Loucy (cell line): ENCODE data around the gene ADGRD1.

Source experiments
- H2AFZ ChIP-seq: fragments of 200-600 bp; sonication (generic); 2 replicates; pipeline ENCODE4 v1.6.0; 2016; ENCODE audit warnings: antibody characterized with exemption, mild to moderate bottlenecking, low read length, moderate library complexity
- H3F3A ChIP-seq: fragments of 200-600 bp; 2 replicates; pipeline ENCODE4 v1.6.0; 2016; ENCODE audit warnings: antibody characterized with exemption, low read depth, mild to moderate bottlenecking
- H3K27me3 ChIP-seq: fragments of 200-600 bp; sonication (generic); 2 replicates; pipeline ENCODE4 v1.6.1; 2014; ENCODE audit warnings: low read length, mild to moderate bottlenecking; ENCODE audit not compliant: insufficient read depth, poor library complexity, severe bottlenecking
- H3K36me3 ChIP-seq: fragments of 200-600 bp; sonication (generic); 2 replicates; pipeline ENCODE4 v1.6.1; 2016; ENCODE audit warnings: low read length; ENCODE audit not compliant: insufficient read depth
- H3K4me1 ChIP-seq: fragments of 200-600 bp; sonication (generic); 2 replicates; pipeline ENCODE4 v1.5.1; 2014; ENCODE audit warnings: low read length, mild to moderate bottlenecking; ENCODE audit not compliant: insufficient read depth, poor library complexity, severe bottlenecking
- H3K4me2 ChIP-seq: fragments of 200-600 bp; sonication (generic); 2 replicates; pipeline ENCODE4 v1.6.0; 2014; ENCODE audit warnings: antibody characterized with exemption, low read length, low read depth, mild to moderate bottlenecking; ENCODE audit not compliant: poor library complexity, severe bottlenecking
- H3K4me3 ChIP-seq: fragments of 200-600 bp; sonication (generic); 2 replicates; pipeline ENCODE4 v1.5.1; 2014; ENCODE audit warnings: low read length, mild to moderate bottlenecking, mixed read lengths; ENCODE audit not compliant: poor library complexity, severe bottlenecking
- H3K79me2 ChIP-seq: fragments of 200-600 bp; sonication (generic); 2 replicates; pipeline ENCODE4 v1.6.1; 2014; ENCODE audit warnings: low read length; ENCODE audit not compliant: insufficient read depth
- H3K9ac ChIP-seq: fragments of 200-600 bp; sonication (generic); 2 replicates; pipeline ENCODE4 v1.6.0; 2014; ENCODE audit warnings: mild to moderate bottlenecking, low read depth, low read length, moderate library complexity; ENCODE audit not compliant: poor library complexity, severe bottlenecking
- H3K9me2 ChIP-seq: fragments of 200-600 bp; sonication (generic); replicated peaks from 2 replicates; pipeline ENCODE4 v1.6.1; 2016; ENCODE audit warnings: low read depth, low read length, mixed read lengths
- H3K9me3 ChIP-seq: fragments of 200-600 bp; sonication (generic); 2 replicates; pipeline ENCODE4 v1.6.1; 2014; ENCODE audit warnings: mild to moderate bottlenecking, antibody characterized with exemption, low read length, low read depth; ENCODE audit not compliant: insufficient read depth
- H4K20me1 ChIP-seq: fragments of 200-600 bp; sonication (generic); 2 replicates; pipeline ENCODE4 v1.6.0; 2014; ENCODE audit warnings: antibody characterized with exemption, low read length, mild to moderate bottlenecking; ENCODE audit not compliant: insufficient read depth, poor library complexity, severe bottlenecking
- CTCF ChIP-seq: fragments of 200-600 bp; sonication (generic); conservative IDR thresholded peaks from 2 replicates; pipeline ENCODE4 v1.5.1; 2014; ENCODE audit warnings: mild to moderate bottlenecking, antibody characterized with exemption, low read length
- EZH2phosphoT487 ChIP-seq: fragments of 200-600 bp; IDR thresholded peaks from 2 replicates; pipeline ENCODE4 v1.6.1; 2018; ENCODE audit warnings: antibody characterized with exemption, mild to moderate bottlenecking, moderate library complexity, borderline replicate concordance

Gene ADGRD1

DNA sequence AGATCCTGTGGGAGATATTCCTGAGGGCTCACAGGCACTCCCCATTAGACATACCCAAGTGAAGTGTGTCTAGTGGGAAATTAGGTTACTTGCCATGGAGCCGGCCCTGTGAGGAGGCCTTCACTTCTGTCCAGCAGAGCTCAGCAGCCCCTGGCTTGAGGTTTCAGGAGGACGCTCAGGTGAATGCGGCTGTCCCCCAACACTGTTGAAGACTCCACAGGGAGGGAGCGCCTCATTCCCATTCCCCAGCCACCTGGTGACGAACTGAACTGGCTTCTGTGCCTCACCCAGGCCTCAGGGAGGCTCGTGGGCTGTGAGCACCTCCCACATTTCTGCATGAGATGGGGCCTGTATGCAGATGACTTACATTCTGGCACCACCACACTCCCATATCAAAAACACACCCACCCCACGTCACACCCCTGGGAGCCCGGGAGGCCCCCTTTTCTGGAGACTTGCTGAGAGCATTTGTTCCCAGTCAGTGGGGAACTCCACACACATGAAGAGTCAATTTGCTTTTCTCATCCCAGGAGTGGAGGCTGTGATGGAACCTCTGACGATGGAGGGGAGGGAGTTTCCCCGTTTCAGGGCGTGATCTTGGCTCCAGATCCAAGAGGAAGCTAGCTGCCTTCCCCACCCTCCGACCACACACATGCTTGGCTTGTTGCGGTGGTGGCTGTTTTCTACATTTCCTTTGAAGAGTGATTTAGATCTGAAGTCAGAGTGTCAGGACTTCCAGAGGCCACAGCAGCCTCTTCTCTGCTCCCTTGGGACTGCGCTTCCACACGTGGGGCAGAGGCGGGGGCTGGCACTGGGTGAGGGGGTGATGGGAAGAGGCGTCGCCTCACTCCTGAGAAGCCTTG is 120.7 kb downstream of the ADGRD1 start:
- Histone ChIP-seq H3K4me1 (no peaks in the 10 kb centered on the region), H3K9me2 (no peaks in the 10 kb centered on the region), H3K4me3 (no peak overlapping the region), H2AFZ (no peak overlapping the region), H3K36me3 (no peaks in the 10 kb centered on the region), H3K79me2 (no peaks in the 10 kb centered on the region), H3K9me3 (no peaks in the 10 kb centered on the region; the same call in 1 of the 2 replicates), H3K4me2 (no peak overlapping the region), H3K27me3 (no peaks in the 10 kb centered on the region), H4K20me1 (no peaks in the 10 kb centered on the region), H3F3A (no peaks in the 10 kb centered on the region), H3K9ac (no peak overlapping the region)
- no peak for TF ChIP-seq EZH2phosphoT487
- TF ChIP-seq CTCF: no peak

DNA sequence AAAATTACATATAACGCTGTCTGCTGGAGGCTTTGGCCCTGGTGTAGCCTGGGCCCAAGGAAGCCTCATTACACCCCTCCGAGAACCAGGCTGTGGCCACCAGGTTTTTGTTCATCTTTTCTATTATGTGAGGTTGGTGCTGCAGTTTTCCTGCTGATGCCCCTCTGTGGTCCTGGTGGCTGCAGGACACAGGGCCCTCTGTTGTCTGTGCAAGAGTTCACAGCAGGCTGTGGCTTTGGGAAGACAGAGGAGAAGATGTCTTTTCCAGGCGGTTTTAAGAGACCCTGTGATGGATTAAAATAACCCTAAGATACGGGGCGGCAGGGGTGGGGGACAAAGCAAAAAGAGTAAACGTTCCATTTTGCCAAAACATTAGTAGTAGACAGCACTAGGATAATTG is 121.5 kb downstream of the ADGRD1 start:
- Histone ChIP-seq H3K27me3 (no peaks in the 10 kb centered on the region), H3K4me2 (no peak overlapping the region), H3K4me1 (no peaks in the 10 kb centered on the region), H3K9me3 (no peaks in the 10 kb centered on the region; the same call in 1 of the 2 replicates), H3F3A (no peaks in the 10 kb centered on the region), H4K20me1 (no peaks in the 10 kb centered on the region), H3K9me2 (no peaks in the 10 kb centered on the region), H3K9ac (no peak overlapping the region), H2AFZ (no peak overlapping the region), H3K4me3 (no peak overlapping the region), H3K79me2 (no peaks in the 10 kb centered on the region), H3K36me3 (no peaks in the 10 kb centered on the region)
- TF ChIP-seq CTCF: no peak
- TF ChIP-seq EZH2phosphoT487: no peak

DNA sequence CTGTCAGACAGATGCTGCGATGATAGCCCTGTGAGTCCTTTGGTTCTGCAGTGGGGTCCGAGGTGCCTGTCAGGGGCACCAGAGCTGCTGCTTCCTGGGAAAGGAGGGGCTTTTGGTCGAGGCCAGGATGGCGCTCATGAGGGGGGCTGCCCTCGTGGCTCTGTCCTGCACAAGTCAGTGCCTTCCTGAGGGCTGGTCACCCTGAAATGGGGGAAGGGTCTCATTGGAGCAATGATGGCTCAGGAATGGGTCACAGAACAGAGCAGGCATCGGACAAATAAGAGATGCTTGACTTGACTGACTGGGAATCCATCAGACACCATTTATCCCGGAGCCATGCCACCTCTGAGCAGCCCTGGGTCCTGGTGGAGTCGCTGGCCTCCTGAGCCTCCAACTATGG is 121.9 kb downstream of the ADGRD1 start:
- Histone ChIP-seq H3K9ac (no peak overlapping the region), H4K20me1 (no peaks in the 10 kb centered on the region), H3K27me3 (no peaks in the 10 kb centered on the region), H2AFZ (no peak overlapping the region), H3K4me3 (no peak overlapping the region), H3K79me2 (no peaks in the 10 kb centered on the region), H3K36me3 (no peaks in the 10 kb centered on the region), H3K4me1 (no peaks in the 10 kb centered on the region), H3K9me2 (no peaks in the 10 kb centered on the region), H3K4me2 (no peak overlapping the region), H3K9me3 (no peaks in the 10 kb centered on the region; the same call in 1 of the 2 replicates), H3F3A (no peaks in the 10 kb centered on the region)
- TF ChIP-seq EZH2phosphoT487 (no peak), CTCF (no peak)
